Heart right ventricle (tissue), 16 donors: ENCODE measurements around the gene LRP6. TPM values are rescaled to one million over a fixed set of nuclear protein-coding genes. Genes with fewer than 3 reads are reported as not detected.

ENCODE experiments used
- ATAC-seq, 8 donors: fragments of 200-7000 bp; cut with Tn5 transposase; one replicate each; pipeline ENCODE4 v1.9.1; 2020; ENCODE audit warnings: mild to moderate bottlenecking in 8 of 8, moderate library complexity in 8 of 8, moderate number of reproducible peaks in 1 of 8
- DNase-seq, 2 donors: peaks; one replicate each; pipeline ENCODE4 v3.0.0-alpha.2; 2020
- H3K27ac ChIP-seq, 10 donors: fragments of 200-600 bp; sonication (generic) in 2 of 10; one replicate each; pipeline versions ENCODE4 v1.5.0 to v1.8.0; 2020 to 2022; ENCODE audit warnings: mild to moderate bottlenecking in 3 of 10
- H3K27me3 ChIP-seq, 7 donors: fragments of 200-600 bp; one replicate each; pipeline ENCODE4 v1.8.0; 2021 to 2022; ENCODE audit warnings: mild to moderate bottlenecking in 2 of 7
- H3K36me3 ChIP-seq, 9 donors: fragments of 200-600 bp; sonication (generic) in 1 of 9; one replicate each; pipeline versions ENCODE4 v1.5.0 to v1.8.0; 2020 to 2022; ENCODE audit warnings: mild to moderate bottlenecking in 2 of 9
- H3K4me1 ChIP-seq, 9 donors: fragments of 200-600 bp; sonication (generic) in 1 of 9; one replicate each; pipeline versions ENCODE4 v1.5.0 to v1.8.0; 2020 to 2022; ENCODE audit warnings: mild to moderate bottlenecking in 4 of 9
- H3K4me3 ChIP-seq, 10 donors: fragments of 200-600 bp; sonication (generic) in 2 of 10; one replicate each; pipeline versions ENCODE4 v1.5.0 to v1.8.0; 2020 to 2022; ENCODE audit warnings: mild to moderate bottlenecking in 7 of 10, moderate library complexity in 2 of 10
- H3K9me3 ChIP-seq, 11 donors: fragments of 200-600 bp in 10 of 11; sonication (generic) in 2 of 11; one replicate each; pipeline versions ENCODE4 v1.5.0 to v1.8.0; 2013 to 2022; ENCODE audit warnings: mild to moderate bottlenecking in 2 of 11, control low read depth in 1 of 11, moderate library complexity in 1 of 11
- WGBS, 2 donors: extraction: QIAGEN DNeasy Blood & Tissue Kit; methylation state at CpG; one replicate each; pipeline ENCODE4 v1.1.7; 2013; ENCODE audit warnings: inconsistent platforms in 1 of 2; 5-methylcytosine and 5-hydroxymethylcytosine counted together
- intact Hi-C, 10 donors: fragments of 100-400 bp; cut with DNase I; formaldehyde crosslinking; loops; one replicate each; pipeline versions ENCODE4 v1.11.1 to v1.14.2; 2022
- polyA plus RNA-seq, 2 donors: library from polyadenylated mRNA; stranded (reverse); fragments of 200-250 nt; gene quantifications; one replicate each; pipeline ENCODE4 v1.2.3, GENCODE V29; 2013
- total RNA-seq, 10 donors: library from RNA; stranded (reverse); fragmentation: NEBNext Ultra II Directional in 3 of 10; extraction: Animal tissue kit (Norgen Biotek cat#: 25700) in 3 of 10; gene quantifications; one replicate each; pipeline versions ENCODE4 v1.2.1 to v1.2.4, GENCODE V29; 2021 to 2023
- TF ChIP-seq, protein P1 (sequence below), 9 donors: fragments of 200-600 bp; sonication (generic) in 2 of 9; IDR thresholded peaks; one replicate each; pipeline versions ENCODE4 v1.5.0 to v1.8.0; 2021 to 2022; ENCODE audit warnings: antibody characterized with exemption in 9 of 9, mild to moderate bottlenecking in 5 of 9, moderate library complexity in 1 of 9
- donor health status: Arrhythmogenic right ventricular cardiomyopathy.
- donor health status: ischemic (EF 13 %, LVEDD 7.1; RV severe dilation, severe dysfunction).
- donor health status: healthy with polysubstance abuse.
- donor health status: DM: no; HTN: yes; CAD: no.
- donor health status: DM: no; HTN: no; CAD: no.
- donor health status: ischemic (EF 25% LVEDD 6.9; RV normal size, moderate dysfunction).
- donor health status: ischemic (EF 25% LVEDD 5.7; RV mildly dilated, moderate dysfunction).
- donor health status: healthy.
- donor health status: DM: yes; HTN: yes; CAD: no.
- donor health status: Ischemic cardiomyopathy.
- donor health status: ischemic (EF 35%, LVEDD 5.7; RV mildly dilated, moderate dysfunction).
- donor health status: nonischemic (EF 11% LVEDD 7.7; RV severe dilation, severe dysfunction).
- donor health status: DM: yes; HTN: yes; CAD: no.
- donor health status: PGD.
- donor health status: ischemic (EF 29% LVEDD 5.4; RV normal size, mild dysfunction).
- donor health status: nonischemic (EF 23%, LVEDD 6.1; RV moderate dilation, normal function).

LRP6 gene
- total and polyA plus RNA-seq, 12 donors = 3.1 to 31.1 (median 24.8) TPM

DNA sequence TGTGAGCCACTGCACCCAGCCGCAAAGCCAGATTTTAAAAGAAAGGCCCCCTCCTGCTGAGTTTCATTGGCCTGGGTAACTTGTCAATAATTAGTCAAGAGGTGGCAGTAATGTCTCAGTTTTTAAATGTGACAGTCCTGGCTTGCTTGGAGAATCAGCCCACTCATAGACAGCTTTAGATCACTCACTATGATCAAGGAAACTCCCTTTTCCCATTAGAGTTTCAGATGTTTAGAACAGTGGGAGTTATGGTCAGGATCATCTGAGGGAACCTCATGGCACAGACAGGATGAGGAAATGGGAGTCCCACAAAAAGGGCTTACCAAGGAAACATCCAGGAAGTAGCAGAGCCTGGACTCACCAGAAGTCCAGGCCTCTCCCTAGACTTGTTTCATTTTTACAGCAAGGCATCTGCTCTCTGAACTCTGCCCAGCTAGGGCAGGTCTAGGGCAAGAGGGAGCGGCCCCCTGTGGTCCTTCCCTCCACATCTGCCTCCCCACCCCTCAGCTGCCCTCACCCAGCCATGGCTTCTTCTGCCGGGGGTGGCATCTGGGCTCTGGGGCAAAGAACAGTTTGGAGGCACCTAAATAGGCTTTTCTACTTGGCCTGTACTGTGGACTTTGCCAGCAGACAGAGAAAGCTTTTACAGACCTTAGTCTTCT is 184.9 kb downstream of the LRP6 start:
- H3K4me3 ChIP-seq = no peak overlapping the region
- no peaks in the 10 kb centered on the region for H3K27me3 ChIP-seq
- no peaks in the 10 kb centered on the region for H3K9me3 ChIP-seq
- H3K4me1 ChIP-seq = peaks cover 0 to 14% (median 9%) of the 10 kb centered on the region in 9 donors
- TF ChIP-seq, protein P1, sequence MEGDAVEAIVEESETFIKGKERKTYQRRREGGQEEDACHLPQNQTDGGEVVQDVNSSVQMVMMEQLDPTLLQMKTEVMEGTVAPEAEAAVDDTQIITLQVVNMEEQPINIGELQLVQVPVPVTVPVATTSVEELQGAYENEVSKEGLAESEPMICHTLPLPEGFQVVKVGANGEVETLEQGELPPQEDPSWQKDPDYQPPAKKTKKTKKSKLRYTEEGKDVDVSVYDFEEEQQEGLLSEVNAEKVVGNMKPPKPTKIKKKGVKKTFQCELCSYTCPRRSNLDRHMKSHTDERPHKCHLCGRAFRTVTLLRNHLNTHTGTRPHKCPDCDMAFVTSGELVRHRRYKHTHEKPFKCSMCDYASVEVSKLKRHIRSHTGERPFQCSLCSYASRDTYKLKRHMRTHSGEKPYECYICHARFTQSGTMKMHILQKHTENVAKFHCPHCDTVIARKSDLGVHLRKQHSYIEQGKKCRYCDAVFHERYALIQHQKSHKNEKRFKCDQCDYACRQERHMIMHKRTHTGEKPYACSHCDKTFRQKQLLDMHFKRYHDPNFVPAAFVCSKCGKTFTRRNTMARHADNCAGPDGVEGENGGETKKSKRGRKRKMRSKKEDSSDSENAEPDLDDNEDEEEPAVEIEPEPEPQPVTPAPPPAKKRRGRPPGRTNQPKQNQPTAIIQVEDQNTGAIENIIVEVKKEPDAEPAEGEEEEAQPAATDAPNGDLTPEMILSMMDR (IDR thresholded peaks at IDR 0.05) = peak; percentile 19 to 65 (median 42)
- ATAC-seq = peak; percentile 73 to 93 (median 86)
- WGBS, 2 donors = 61 to 71% methylated on average over 3 of the region's 3 CpGs
- peak in 1 of 2 donors; percentile 5 for DNase-seq
- peak overlapping the region in 8 of 10 donors; percentile 59 to 89 (median 70) for H3K27ac ChIP-seq
- H3K36me3 ChIP-seq = no peaks in the 10 kb centered on the region
- intact Hi-C loops = loop anchor here in 9 of 10 donors (2.0 to 5.0 kb wide), 6 partner anchors 245 to 480 kb away; partner anchors contain the start of gene DUSP16 (in 1 of the 9)

DNA sequence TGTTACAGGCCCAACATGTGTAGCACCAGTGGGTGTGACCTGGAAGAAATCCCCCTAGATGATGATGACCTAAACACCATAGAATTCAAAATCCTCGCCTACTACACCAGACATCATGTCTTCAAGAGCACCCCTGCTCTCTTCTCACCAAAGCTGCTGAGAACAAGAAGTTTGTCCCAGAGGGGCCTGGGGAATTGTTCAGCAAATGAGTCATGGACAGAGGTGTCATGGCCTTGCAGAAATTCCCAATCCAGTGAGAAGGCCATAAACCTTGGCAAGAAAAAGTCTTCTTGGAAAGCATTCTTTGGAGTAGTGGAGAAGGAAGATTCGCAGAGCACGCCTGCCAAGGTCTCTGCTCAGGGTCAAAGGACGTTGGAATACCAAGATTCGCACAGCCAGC is 187.6 kb downstream of the LRP6 start:
- ATAC-seq (no peak), DNase-seq (no peak)
- H3K4me1 ChIP-seq = peaks cover 0 to 14% (median 9%) of the 10 kb centered on the region in 9 donors
- H3K4me3 ChIP-seq = no peak overlapping the region
- H3K27me3 ChIP-seq = no peaks in the 10 kb centered on the region
- TF ChIP-seq, protein P1 (IDR thresholded peaks at IDR 0.05) = no peak
- no peaks in the 10 kb centered on the region for H3K9me3 ChIP-seq
- intact Hi-C loops = no loop called here
- H3K27ac ChIP-seq = no peak overlapping the region
- WGBS, 2 donors = 77 to 79% methylated on average over 5 of the region's 5 CpGs
- H3K36me3 ChIP-seq = no peaks in the 10 kb centered on the region

DNA sequence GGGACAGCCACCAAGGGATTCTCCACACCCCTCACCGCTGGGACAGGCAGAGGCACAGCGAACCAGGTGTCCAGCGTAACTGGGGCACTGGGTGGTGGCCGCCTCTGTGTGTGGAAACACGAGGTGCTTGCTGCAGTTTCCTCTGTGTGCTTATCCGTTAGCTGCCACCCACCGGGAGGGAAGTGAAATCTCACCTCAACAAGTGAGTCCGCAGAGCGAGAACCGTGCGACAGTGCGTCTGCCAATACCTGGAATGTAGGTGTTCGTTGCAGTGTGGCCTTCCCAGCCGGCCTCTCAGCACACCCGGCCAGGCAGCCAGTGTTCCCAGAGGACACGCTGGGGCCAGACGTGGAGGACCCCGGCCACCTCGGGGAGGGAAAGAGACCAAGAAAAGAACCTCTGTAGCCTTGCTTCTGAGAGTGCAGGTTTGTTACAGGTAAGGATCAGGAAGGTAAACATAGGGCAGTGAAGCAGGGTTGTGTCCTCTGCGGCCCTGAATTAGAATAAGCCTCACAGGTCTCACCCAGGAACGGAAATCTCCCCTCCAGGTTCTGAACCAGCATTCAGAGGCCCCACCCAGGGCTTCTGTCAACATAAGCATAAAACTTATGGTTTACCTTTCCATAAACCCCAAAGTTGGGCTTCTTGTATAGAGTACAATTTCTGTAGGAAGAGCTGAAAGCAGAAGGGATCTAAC is 194.6 kb downstream of the LRP6 start:
- ATAC-seq = peak in 1 of 8 donors; percentile 10
- TF ChIP-seq, protein P1 (IDR thresholded peaks at IDR 0.05) = no peak
- H3K36me3 ChIP-seq = no peaks in the 10 kb centered on the region
- intact Hi-C loops = no loop called here
- peaks cover 0 to 27% (median 0%) of the 10 kb centered on the region in 7 donors for H3K27me3 ChIP-seq
- peak overlapping the region in 1 of 10 donors; percentile 13 for H3K4me3 ChIP-seq
- 74 to 81% methylated on average over 21 of the region's 21 CpGs for WGBS, 2 donors
- DNase-seq = no peak
- H3K9me3 ChIP-seq = no peaks in the 10 kb centered on the region
- peaks cover 0 to 14% (median 0%) of the 10 kb centered on the region in 9 donors for H3K4me1 ChIP-seq
- H3K27ac ChIP-seq = no peak overlapping the region

DNA sequence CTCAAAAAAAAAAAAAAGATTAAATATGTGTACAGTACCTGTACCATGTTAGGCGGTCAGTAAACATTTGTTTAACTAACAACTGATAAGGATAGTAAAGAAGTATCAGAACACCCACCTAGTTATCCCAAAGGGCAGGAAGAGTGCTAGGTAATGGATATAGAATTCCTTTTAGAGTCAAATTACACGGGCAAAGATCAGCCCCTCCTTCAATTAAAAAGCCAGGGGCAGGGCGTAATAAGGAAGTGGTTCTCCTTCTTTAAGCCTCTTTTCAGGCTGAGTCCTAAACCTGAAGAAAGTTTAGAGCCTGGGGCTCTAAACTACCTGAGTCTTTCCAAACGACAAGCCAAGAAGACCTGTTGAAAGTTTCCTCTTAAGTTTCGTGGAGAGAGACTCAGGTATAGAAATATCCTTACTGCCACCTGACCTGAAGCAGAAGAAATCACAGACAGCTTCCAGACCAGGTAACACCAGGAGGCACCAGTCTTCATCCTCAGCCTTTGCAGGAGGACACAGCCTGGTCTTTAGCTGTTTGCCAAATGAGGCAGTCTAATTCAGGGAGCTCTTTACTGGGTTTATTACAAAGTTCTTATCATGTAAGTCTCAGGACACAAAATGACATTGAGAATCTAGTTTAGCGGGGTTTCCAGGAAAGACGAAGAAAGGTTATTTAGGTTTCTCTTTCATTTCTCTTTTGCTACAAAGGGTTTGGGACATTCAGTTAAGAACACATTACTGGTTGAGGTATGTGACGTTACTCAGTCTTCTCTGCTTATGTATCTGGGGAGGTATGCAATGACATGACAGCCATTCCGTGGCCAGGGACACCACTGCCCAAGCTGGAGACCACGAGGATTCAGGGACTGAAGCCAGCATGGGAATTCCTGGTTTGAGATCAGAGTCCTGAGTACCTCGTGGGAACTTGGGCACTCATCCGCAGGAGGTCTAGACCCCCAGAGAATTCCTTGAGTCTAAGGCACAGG is 195.9 kb downstream of the LRP6 start, which contains the start of gene BCL2L14:
BCL2L14 (plus strand) TSS at position 266 of the 983 bp plus-strand sequence. CDS start 8,367 bp downstream, outside the sequence.
- Histone ChIP-seq H3K36me3 (no peaks in the 10 kb centered on the region), H3K4me1 (peaks cover 0 to 14% (median 0%) of the 10 kb centered on the region in 9 donors), H3K9me3 (no peaks in the 10 kb centered on the region), H3K4me3 (peak within 1 kb of the TSS in 1 of 10 donors; percentile 13), H3K27me3 (peaks cover 0 to 27% (median 0%) of the 10 kb centered on the region in 7 donors), H3K27ac (no peak within 1 kb of the TSS)
- no peak for ATAC-seq
- intact Hi-C loops = no loop called here
- WGBS, 2 donors = 61 to 64% methylated on average over 12 of the region's 12 CpGs
- TF ChIP-seq, protein P1 (IDR thresholded peaks at IDR 0.05) = no peak
- DNase-seq = no peak
